PFSK-1 (cell line): ENCODE data around the gene APP.

ENCODE experiments used
- FOXP2 ChIP-seq: optimal IDR thresholded peaks from 2 replicates; pipeline ENCODE3; 2011; ENCODE audit warnings: borderline replicate concordance, control low read depth, inconsistent platforms; ENCODE audit not compliant: insufficient read depth; ENCODE audit errors: extremely low read length, extremely low read depth
- POLR2AphosphoS5 ChIP-seq: IDR thresholded peaks from 2 replicates; pipeline ENCODE4 v1.6.1; 2012; ENCODE audit warnings: low read depth, mild to moderate bottlenecking, control low read depth, low read length, moderate library complexity
- REST ChIP-seq, 2 experiments: IDR thresholded peaks; 2 replicates each; pipeline versions ENCODE4 v1.6.1 to v1.8.0; 2011 to 2012; ENCODE audit warnings: low read depth in 2 of 2, low read length in 2 of 2, control low read depth in 1 of 2, inconsistent platforms in 1 of 2, mild to moderate bottlenecking in 1 of 2, moderate library complexity in 1 of 2; ENCODE audit not compliant: insufficient read depth in 1 of 2
- SIN3A ChIP-seq: IDR thresholded peaks from 2 replicates; pipeline ENCODE4 v1.6.1; 2012; ENCODE audit warnings: mild to moderate bottlenecking, low read length, moderate library complexity, borderline replicate concordance; ENCODE audit not compliant: insufficient read depth
- TAF1 ChIP-seq: IDR thresholded peaks from 2 replicates; pipeline ENCODE4 v1.6.1; 2012; ENCODE audit warnings: low read length, control low read depth, borderline replicate concordance; ENCODE audit not compliant: insufficient read depth

The APP gene

GRCh38 chr21:26025536-26026512, 144.7 kb downstream of the APP start:
- TF ChIP-seq SIN3A (no peak), REST (IDR thresholded peaks at IDR 0.05; ENCODE audit: insufficient read depth in 1 of 2, low read depth in 2 of 2, low read length in 2 of 2) (no peak), POLR2AphosphoS5 (no peak), TAF1 (no peak)

GRCh38 chr21:26020510-26020909, 150.1 kb downstream of the APP start:
- TF ChIP-seq FOXP2 (no peak), REST (IDR thresholded peaks at IDR 0.05; ENCODE audit: insufficient read depth in 1 of 2, low read depth in 2 of 2, low read length in 2 of 2) (no peak), TAF1 (no peak), SIN3A (no peak), POLR2AphosphoS5 (no peak)

- TF ChIP-seq POLR2AphosphoS5 (no peak), SIN3A (no peak)
These were observed 150.5 kb downstream of the APP start for GRCh38 chr21:26020081-26020480.

- TF ChIP-seq SIN3A (no peak), TAF1 (no peak), POLR2AphosphoS5 (no peak), FOXP2 (no peak), REST (IDR thresholded peaks at IDR 0.05; ENCODE audit: insufficient read depth in 1 of 2, low read depth in 2 of 2, low read length in 2 of 2) (no peak)
These were observed 151.3 kb downstream of the APP start for GRCh38 chr21:26019236-26019635.

GRCh38 chr21:26013970-26014369, 156.6 kb downstream of the APP start:
- TF ChIP-seq SIN3A (no peak), FOXP2 (no peak), REST (IDR thresholded peaks at IDR 0.05; ENCODE audit: insufficient read depth in 1 of 2, low read depth in 2 of 2, low read length in 2 of 2) (no peak), TAF1 (no peak), POLR2AphosphoS5 (no peak)
